T-helper 17 cell (primary cell): Measurements from ENCODE around the gene EIF2A. TPM values are rescaled to one million over a fixed set of nuclear protein-coding genes. Genes with fewer than 3 reads are reported as not detected.
"Not testable (repeated sequence)": the region's sequence is repeated elsewhere in the genome, so short reads cannot be mapped to it uniquely, and the experiment has no call there.

Source experiments
- ATAC-seq: fragments of 150-1000 bp; cut with Tn5 transposase; 2 replicates; pipeline ENCODE4 v1.10.0; 2021; ENCODE audit warnings: mild to moderate bottlenecking, moderate library complexity
- DNase-seq, 3 donors: peaks; one replicate each; pipeline versions ENCODE4 v3.0.0 to v3.0.0-alpha.2; 2020 to 2021
- H3K9me3 ChIP-seq: one replicate; pipeline ENCODE4 v1.7.0; 2013; ENCODE audit warnings: low read length, mild to moderate bottlenecking; ENCODE audit not compliant: control insufficient read depth, poor library complexity, severe bottlenecking
- H3K27ac Mint-ChIP-seq: one replicate; pipeline ENCODE4 v1.8.0; 2022; ENCODE audit warnings: mild to moderate bottlenecking, moderate library complexity, mixed read lengths
- H3K27me3 Mint-ChIP-seq: one replicate; pipeline ENCODE4 v1.8.0; 2022; ENCODE audit warnings: mixed read lengths
- H3K36me3 Mint-ChIP-seq: one replicate; pipeline ENCODE4 v1.8.0; 2022; ENCODE audit warnings: low read depth, mixed read lengths
- H3K4me1 Mint-ChIP-seq: one replicate; pipeline ENCODE4 v1.8.0; 2022; ENCODE audit warnings: mild to moderate bottlenecking, mixed read lengths
- H3K4me3 Mint-ChIP-seq: one replicate; pipeline ENCODE4 v1.8.0; 2022; ENCODE audit warnings: mild to moderate bottlenecking, moderate library complexity, mixed read lengths
- total RNA-seq, 4 donors: library from RNA in 2 of 4; stranded (reverse) in 2 of 4; gene quantifications; one replicate each; pipeline ENCODE4 v1.2.3 and lab custom pipeline; 2022 to 2026

The EIF2A gene
- total RNA-seq, 2 donors from 2014 or later = 132 to 144 TPM

DNA sequence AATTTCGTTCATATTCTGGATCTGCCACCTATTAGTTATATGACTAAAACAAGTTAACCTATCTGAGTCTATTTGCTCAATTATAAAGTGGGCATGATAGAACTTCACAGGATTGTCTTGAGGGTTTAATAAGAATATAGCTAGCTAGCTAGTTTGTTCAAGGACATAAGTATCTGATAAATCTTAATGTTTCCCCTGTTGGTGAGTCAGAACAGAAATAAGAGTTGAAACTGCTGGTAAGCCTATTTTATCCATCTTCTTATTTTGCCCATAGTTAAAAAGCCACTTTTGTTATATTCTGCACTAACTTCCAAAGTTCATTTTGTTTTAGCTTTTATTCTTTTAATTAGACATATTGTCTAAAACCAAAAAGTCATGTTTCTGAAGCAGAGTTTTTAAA is 65.9 kb downstream of the EIF2A start:
- H3K4me3 Mint-ChIP-seq = no peak overlapping the region
- peak overlapping the region; percentile 79 for H3K27ac Mint-ChIP-seq
- DNase-seq (no peak), ATAC-seq (no peak)
- no peaks in the 10 kb centered on the region for H3K27me3 Mint-ChIP-seq
- peaks cover 3% of the 10 kb centered on the region for H3K36me3 Mint-ChIP-seq
- peaks cover 54% of the 10 kb centered on the region for H3K4me1 Mint-ChIP-seq
- no peaks in the 10 kb centered on the region for H3K9me3 ChIP-seq

DNA sequence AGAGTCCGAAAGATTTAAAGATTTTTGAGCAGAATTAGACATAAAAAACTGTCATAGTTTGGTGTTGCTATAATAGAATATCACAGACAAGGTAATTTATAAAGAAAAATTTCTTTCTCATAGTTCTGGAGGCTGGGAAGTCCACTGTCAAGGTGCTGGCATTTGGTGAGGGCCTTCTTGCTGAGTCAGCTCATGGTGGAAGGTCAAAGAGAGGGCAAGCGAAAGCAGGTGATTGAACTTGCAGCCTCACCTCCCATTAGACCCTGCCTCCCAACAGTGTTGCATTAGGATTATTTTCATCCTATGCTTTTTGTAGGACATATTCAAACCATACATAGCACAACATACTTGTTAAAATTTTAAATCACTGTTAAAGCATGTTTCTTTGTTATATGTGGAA is 66.4 kb downstream of the EIF2A start:
- Mint-ChIP-seq H3K4me3 (no peak overlapping the region), H3K4me1 (peaks cover 49% of the 10 kb centered on the region), H3K27ac (peak overlapping the region; percentile 79), H3K36me3 (no peaks in the 10 kb centered on the region), H3K27me3 (no peaks in the 10 kb centered on the region)
- DNase-seq = no peak
- no peak for ATAC-seq
- no peaks in the 10 kb centered on the region for H3K9me3 ChIP-seq

DNA sequence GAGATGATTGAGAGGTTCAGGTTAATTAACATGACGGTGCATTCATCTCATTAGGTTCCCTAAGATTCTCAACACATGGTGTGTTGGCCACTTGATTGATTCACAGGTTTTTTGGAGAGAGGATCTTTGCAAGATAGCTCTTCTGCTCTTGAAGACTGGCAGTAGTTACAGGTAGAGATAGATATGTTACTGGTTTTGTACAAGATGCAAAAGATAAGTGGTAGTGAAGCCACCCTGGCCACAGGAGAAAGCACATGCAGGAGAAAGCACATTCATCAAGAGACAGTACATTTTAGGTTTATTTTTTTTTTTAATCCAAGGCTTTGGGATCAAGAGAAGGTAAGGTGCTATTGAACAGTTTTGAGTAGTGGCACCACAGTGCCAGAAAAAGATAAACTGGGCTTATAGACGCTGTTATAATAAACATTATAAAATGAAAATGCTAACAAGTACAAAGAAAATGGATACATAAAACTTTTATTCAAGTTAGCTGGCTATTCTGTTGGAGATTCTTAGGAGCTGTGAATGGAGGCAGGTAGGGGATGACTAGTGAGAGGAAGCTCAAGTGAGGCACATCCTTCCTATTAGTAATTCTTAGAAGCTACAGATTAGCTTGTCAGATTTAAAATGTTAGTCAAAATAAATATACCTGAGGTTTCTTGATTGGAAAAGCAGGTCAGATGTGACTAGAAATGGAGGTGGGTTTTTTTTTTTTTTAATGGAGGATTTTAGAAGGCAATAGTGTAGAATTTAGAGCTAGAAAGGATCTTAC is 67.3 kb downstream of the EIF2A start:
- ATAC-seq (peak; percentile 37), DNase-seq (no peak)
- no peaks in the 10 kb centered on the region for H3K36me3 Mint-ChIP-seq
- H3K4me3 Mint-ChIP-seq = peak overlapping the region; percentile 60
- H3K27me3 Mint-ChIP-seq = no peaks in the 10 kb centered on the region
- H3K27ac Mint-ChIP-seq = peak overlapping the region; percentile 79
- peaks cover 43% of the 10 kb centered on the region for H3K4me1 Mint-ChIP-seq
- H3K9me3 ChIP-seq = no peaks in the 10 kb centered on the region

DNA sequence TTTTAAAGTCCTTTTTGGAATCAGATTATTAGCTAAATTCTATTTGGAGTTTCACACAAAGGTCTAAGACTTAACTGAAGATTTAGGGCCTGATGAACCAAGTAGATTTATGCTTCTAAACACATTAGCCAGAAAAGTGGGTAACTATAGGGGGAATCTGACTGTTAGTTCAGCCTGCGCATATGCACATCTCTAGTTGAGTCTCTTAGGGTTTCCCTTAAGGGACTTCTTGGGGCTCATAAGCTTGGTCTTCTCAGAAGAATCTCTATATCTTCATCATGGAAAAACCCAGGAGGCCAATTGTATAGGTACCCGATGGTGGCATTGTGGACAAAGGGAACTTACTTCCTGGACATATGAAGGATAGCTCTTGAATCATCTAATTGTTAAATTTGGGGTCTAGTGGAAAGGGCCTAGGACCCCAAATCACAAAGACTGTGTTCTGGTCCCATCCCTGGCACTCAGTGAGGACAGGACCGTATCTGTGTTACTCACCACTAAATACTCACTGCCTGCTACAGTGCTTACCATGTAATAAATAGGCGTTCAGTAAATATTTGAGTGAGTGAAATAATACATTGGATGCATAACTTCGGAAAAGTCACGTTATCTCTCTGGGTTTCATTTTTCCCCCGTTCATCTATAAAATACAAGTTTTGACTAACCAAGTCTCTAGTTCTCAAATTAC is 73.6 kb downstream of the EIF2A start:
- Mint-ChIP-seq H3K4me1 (peaks cover 27% of the 10 kb centered on the region), H3K4me3 (no peak overlapping the region), H3K36me3 (peaks cover 2% of the 10 kb centered on the region), H3K27me3 (no peaks in the 10 kb centered on the region), H3K27ac (peak overlapping the region; percentile 43)
- no peak for DNase-seq
- H3K9me3 ChIP-seq = no peaks in the 10 kb centered on the region
- ATAC-seq = no peak

DNA sequence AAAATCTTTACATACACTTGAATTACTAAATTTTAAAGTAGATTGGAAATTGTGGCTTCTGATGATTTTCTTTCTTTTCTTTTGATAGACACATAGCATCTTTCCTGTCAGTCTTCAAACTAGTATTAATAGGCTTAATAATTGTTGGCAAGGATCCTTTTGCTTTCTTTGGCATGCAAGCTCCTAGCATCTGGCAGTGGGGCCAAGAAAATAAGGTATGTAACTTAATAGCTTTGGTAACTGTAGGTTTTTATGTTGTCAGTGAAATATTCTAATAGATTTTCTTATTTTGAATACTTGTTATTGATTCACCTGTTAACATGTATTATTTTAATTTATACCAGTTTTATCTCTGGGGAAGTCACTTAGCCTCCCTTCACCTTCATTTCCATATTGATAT is 76.4 kb downstream of the EIF2A start:
- H3K27ac Mint-ChIP-seq, H3K9me3 ChIP-seq, H3K27me3 Mint-ChIP-seq, H3K4me3 Mint-ChIP-seq, ATAC-seq, DNase-seq: not testable (repeated sequence)
- peaks cover 29% of the 10 kb centered on the region for H3K4me1 Mint-ChIP-seq
- peaks cover 11% of the 10 kb centered on the region for H3K36me3 Mint-ChIP-seq

DNA sequence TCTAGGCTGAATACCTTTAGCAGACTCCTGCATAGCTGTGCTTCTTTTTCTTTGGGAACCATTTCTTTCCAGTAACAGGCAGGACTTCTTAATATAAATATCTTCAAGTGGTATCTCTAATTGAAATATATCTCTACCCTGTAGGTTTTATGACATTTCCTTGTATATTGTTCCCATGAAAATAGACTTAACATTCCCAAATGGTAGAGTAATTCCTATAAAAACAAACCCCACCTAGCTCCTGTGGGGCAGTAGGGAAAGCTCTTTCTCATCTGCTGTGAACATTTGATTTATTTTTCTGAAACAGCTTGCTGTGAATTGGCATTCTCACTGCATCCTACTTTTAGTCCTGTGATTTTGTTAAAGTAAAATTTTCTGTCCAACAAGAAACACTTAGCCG is 77.4 kb downstream of the EIF2A start:
- Mint-ChIP-seq H3K36me3 (peaks cover 11% of the 10 kb centered on the region), H3K4me3 (no peak overlapping the region), H3K4me1 (peaks cover 29% of the 10 kb centered on the region), H3K27ac (no peak overlapping the region), H3K27me3 (no peaks in the 10 kb centered on the region)
- no peak for ATAC-seq
- DNase-seq = no peak
- no peaks in the 10 kb centered on the region for H3K9me3 ChIP-seq

DNA sequence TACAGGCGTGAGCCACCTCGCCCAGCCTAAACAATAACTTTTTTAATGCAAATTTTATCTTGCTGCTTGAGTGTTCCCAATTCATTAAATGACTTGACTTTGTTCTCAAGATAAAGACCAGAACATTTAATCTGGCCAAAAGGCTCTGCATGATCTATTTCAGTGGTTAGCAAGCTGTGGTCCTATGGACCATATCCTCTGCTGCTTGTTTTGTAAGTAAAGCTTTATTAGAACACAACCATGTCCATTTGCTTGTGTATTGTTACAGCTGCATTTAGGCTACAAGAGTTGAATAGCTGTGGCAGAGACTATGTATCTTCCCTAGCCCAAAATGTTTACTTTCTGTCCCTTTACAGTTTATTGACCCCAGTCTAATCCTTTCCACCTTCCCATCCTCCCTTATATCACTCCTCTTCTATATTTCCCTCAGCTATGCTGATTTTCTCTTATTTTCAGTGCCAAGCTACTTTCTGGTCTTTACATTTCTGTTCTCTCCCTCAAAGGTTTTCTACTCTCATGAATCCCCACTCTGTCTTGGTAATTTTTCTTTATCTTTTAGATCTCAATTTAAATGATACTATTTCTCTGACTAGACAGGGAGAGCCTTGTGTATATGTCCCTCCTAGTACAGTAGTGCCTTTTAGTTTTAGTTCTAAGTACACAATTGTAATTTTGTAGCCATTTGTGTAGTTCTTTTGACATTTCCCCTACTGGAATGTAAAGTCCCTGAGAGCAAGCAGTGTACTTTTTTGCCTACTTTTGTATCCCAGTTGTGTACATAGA is 79.8 kb downstream of the EIF2A start:
- no peaks in the 10 kb centered on the region for H3K27me3 Mint-ChIP-seq
- H3K27ac Mint-ChIP-seq = peak overlapping the region; percentile 10
- ATAC-seq (no peak), DNase-seq (no peak)
- H3K9me3 ChIP-seq = no peaks in the 10 kb centered on the region
- peaks cover 15% of the 10 kb centered on the region for H3K4me1 Mint-ChIP-seq
- peaks cover 11% of the 10 kb centered on the region for H3K36me3 Mint-ChIP-seq
- no peak overlapping the region for H3K4me3 Mint-ChIP-seq

DNA sequence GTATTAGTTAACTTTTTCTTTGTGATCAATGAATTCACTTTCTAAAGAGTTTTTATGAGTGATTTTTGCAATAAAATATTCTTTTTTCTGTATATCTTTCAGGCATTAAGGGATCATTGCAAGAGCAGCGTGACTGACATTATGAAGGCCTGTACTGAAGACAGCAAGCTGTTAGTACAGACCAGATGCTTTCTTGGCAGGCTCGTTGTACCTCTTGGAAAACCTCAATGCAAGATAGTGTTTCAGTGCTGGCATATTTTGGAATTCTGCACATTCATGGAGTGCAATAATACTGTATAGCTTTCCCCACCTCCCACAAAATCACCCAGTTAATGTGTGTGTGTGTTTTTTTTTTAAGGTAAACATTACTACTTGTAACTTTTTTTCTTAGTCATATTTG is 81.0 kb downstream of the EIF2A start:
- ATAC-seq = no peak
- H3K4me3 Mint-ChIP-seq = no peak overlapping the region
- H3K4me1 Mint-ChIP-seq = peaks cover 13% of the 10 kb centered on the region
- no peak for DNase-seq
- peaks cover 11% of the 10 kb centered on the region for H3K36me3 Mint-ChIP-seq
- H3K27ac Mint-ChIP-seq = no peak overlapping the region
- H3K27me3 Mint-ChIP-seq = no peaks in the 10 kb centered on the region
- no peaks in the 10 kb centered on the region for H3K9me3 ChIP-seq

DNA sequence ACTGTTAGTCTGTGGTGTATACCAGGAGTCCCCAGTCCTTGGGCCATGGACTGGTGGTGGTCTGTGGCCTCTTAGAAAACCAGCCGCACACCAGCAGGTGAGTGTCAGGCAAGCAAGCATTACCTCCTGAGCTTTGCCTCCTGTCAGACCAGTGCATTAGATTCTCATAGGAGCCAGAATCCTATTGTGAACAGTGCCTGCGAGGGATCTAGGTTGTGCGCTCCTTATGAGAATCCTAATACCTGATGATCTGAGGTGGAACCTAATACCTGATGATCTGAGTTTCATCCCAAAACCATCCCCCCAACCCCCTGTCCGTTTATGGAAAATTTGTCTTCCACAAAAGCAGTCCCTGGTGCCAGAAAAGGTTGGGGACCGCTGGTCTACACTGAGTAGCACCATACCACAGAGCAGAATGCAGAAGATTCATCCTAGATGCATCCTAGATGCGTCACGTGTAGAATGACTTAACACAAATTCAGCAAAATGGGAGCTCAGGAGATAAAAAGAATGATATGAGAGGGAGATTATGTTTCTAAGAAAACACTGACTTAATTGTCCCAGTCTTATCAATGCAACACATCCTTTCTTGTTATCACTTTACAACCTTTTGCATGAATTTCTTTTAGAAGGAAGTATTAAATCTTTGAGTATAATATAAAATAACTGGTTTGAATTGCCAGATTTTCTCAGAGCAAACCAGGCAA is 85.1 kb downstream of the EIF2A start:
- Mint-ChIP-seq H3K36me3 (no peaks in the 10 kb centered on the region), H3K4me1 (peaks cover 28% of the 10 kb centered on the region), H3K4me3 (no peak overlapping the region), H3K27ac (no peak overlapping the region), H3K27me3 (no peaks in the 10 kb centered on the region)
- H3K9me3 ChIP-seq = no peaks in the 10 kb centered on the region
- DNase-seq = no peak
- no peak for ATAC-seq

DNA sequence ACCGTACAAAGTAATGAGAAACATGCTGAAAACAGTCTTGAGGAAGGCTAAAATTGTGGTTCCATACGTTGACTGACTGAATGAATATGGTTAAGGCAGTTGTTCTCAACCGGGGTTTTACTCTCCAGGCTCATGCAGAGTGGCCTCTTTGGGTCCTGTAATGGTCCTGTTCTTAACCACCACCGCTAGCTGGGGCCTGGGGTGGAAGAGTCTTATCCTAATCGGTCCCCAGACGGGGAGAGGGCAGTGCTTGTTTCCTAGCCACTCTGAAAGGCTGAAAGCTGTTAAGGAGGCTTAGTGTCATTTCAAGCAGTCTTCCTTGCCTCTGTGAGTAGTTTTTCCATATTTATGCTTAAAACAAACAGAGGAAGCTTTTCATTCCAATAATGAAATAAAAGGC is 88.5 kb downstream of the EIF2A start:
- Mint-ChIP-seq H3K4me3 (peak overlapping the region; percentile 78), H3K27me3 (no peaks in the 10 kb centered on the region), H3K4me1 (peaks cover 35% of the 10 kb centered on the region), H3K36me3 (no peaks in the 10 kb centered on the region), H3K27ac (peak overlapping the region; percentile 95)
- ATAC-seq (peak; percentile 29), DNase-seq (no peak)
- H3K9me3 ChIP-seq = no peaks in the 10 kb centered on the region

DNA sequence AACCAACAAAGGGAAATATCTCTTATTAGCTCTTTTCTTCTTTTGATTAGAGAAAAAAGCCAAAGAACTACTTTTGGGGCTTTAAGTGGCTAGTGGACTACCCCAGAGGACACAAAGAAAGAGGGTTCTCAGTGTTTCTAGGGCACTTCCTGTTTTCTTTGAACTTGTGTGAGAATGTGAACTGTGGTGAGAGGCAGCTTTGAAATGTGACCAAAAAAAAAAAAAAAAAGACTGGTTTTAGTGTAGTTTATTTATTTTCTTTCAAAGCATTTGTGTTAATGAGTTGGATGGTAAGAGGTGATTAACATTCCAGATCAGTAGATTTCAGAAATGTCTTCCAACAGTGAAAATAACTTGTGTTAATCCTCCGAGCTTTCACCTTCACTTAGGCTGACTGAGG is 88.9 kb downstream of the EIF2A start:
- ATAC-seq (peak; percentile 92), DNase-seq (no peak)
- Mint-ChIP-seq H3K4me1 (peaks cover 35% of the 10 kb centered on the region), H3K36me3 (no peaks in the 10 kb centered on the region), H3K27me3 (no peaks in the 10 kb centered on the region), H3K4me3 (peak overlapping the region; percentile 78), H3K27ac (peak overlapping the region; percentile 95)
- no peaks in the 10 kb centered on the region for H3K9me3 ChIP-seq
